Thoracic aorta (tissue), 2 donors: ENCODE measurements around the gene C10orf95. TPM values are rescaled to one million over a fixed set of nuclear protein-coding genes. Genes with fewer than 3 reads are reported as not detected.

Source experiments
- ATAC-seq: fragments of 150-250 bp; one replicate; pipeline ENCODE4 v1.8.0; 2017; ENCODE audit warnings: low read depth; ENCODE audit not compliant: insufficient number of reproducible peaks, low FRiP score
- DNase-seq: peaks from one replicate; pipeline ENCODE4 v3.0.0-alpha.2; 2020; ENCODE audit warnings: low spot score
- H3K27ac ChIP-seq, 2 donors: fragments of 200-600 bp; sonication (generic); 1 replicate in 1 of 2; 2 replicates in 1 of 2; pipeline ENCODE4 v1.5.1; 2016; ENCODE audit warnings: mild to moderate bottlenecking in 2 of 2, moderate library complexity in 2 of 2
- H3K27me3 ChIP-seq: fragments of 200-600 bp; sonication (generic); replicated peaks from 2 replicates; pipeline ENCODE4 v1.6.0; 2016; ENCODE audit warnings: mild to moderate bottlenecking; ENCODE audit not compliant: insufficient read depth
- H3K36me3 ChIP-seq: fragments of 200-600 bp; sonication (generic); one replicate; pipeline ENCODE4 v1.5.1; 2016
- H3K4me1 ChIP-seq, 2 donors: fragments of 200-600 bp; sonication (generic); 1 replicate in 1 of 2; 2 replicates in 1 of 2; pipeline versions ENCODE4 v1.5.1 to v1.6.0; 2016; ENCODE audit warnings: low read depth in 2 of 2, mild to moderate bottlenecking in 1 of 2; ENCODE audit not compliant: control insufficient read depth in 1 of 2
- H3K4me3 ChIP-seq: fragments of 200-600 bp; sonication (generic); 2 replicates; pipeline ENCODE4 v1.5.1; 2016; ENCODE audit warnings: mild to moderate bottlenecking
- H3K9me3 ChIP-seq: fragments of 200-600 bp; sonication (generic); 2 replicates; pipeline ENCODE4 v1.5.1; 2016
- CTCF ChIP-seq: fragments of 200-600 bp; sonication (generic); IDR thresholded peaks from one replicate; pipeline ENCODE4 v1.5.1; 2019; ENCODE audit warnings: antibody characterized with exemption
- total RNA-seq, 2 donors: library from RNA; depleted of rRNA; stranded (reverse); fragments of >200 nt; gene quantifications; one replicate each; pipeline versions ENCODE4 v1.1.0 to v1.2.3, GENCODE V29; 2016

C10orf95 gene
- total RNA-seq, 2 donors from 2014 or later: not detected

GRCh38 chr10:102407425-102408130 is 43.8 kb downstream of the C10orf95 start:
- peaks cover 15% of the 10 kb centered on the region for H3K27me3 ChIP-seq
- no peak for ATAC-seq
- peaks cover 6 to 11% of the 10 kb centered on the region in 2 donors for H3K4me1 ChIP-seq
- H3K27ac ChIP-seq: no peak overlapping the region
- no peaks in the 10 kb centered on the region for H3K9me3 ChIP-seq
- no peak overlapping the region for H3K4me3 ChIP-seq
- TF ChIP-seq CTCF: no peak
- no peak for DNase-seq
- H3K36me3 ChIP-seq: peaks cover under 1% of the 10 kb centered on the region

- DNase-seq (no peak), ATAC-seq (no peak)
- no peak overlapping the region for H3K4me3 ChIP-seq
- no peak overlapping the region for H3K27ac ChIP-seq
- H3K36me3 ChIP-seq: peaks cover 5% of the 10 kb centered on the region
- TF ChIP-seq CTCF: no peak
- H3K27me3 ChIP-seq: peaks cover 13% of the 10 kb centered on the region
- no peaks in the 10 kb centered on the region for H3K9me3 ChIP-seq
- H3K4me1 ChIP-seq: peaks cover 6 to 11% of the 10 kb centered on the region in 2 donors
Observed at GRCh38 chr10:102406815-102407214, 44.5 kb downstream of the C10orf95 start.

- Histone ChIP-seq H3K27me3 (peaks cover 6% of the 10 kb centered on the region), H3K36me3 (peaks cover 12% of the 10 kb centered on the region), H3K4me1 (peaks cover 4 to 9% of the 10 kb centered on the region in 2 donors), H3K4me3 (no peak overlapping the region), H3K27ac (no peak overlapping the region), H3K9me3 (no peaks in the 10 kb centered on the region)
- DNase-seq: no peak
- ATAC-seq: no peak
- TF ChIP-seq CTCF: no peak
Observed at GRCh38 chr10:102405632-102406031, 45.7 kb downstream of the C10orf95 start.

GRCh38 chr10:102405108-102405571 is 46.2 kb downstream of the C10orf95 start:
- H3K9me3 ChIP-seq: no peaks in the 10 kb centered on the region
- no peak for TF ChIP-seq CTCF
- peaks cover 0 to 5% of the 10 kb centered on the region in 2 donors for H3K4me1 ChIP-seq
- no peak overlapping the region for H3K27ac ChIP-seq
- DNase-seq (no peak), ATAC-seq (no peak)
- peaks cover 2% of the 10 kb centered on the region for H3K27me3 ChIP-seq
- H3K4me3 ChIP-seq: no peak overlapping the region
- peaks cover 12% of the 10 kb centered on the region for H3K36me3 ChIP-seq

- no peak for DNase-seq
- H3K9me3 ChIP-seq: no peaks in the 10 kb centered on the region
- H3K27ac ChIP-seq: no peak overlapping the region
- H3K36me3 ChIP-seq: peaks cover 12% of the 10 kb centered on the region
- no peaks in the 10 kb centered on the region for H3K27me3 ChIP-seq
- H3K4me1 ChIP-seq: peaks cover 3 to 11% of the 10 kb centered on the region in 2 donors
- H3K4me3 ChIP-seq: no peak overlapping the region
- TF ChIP-seq CTCF: no peak
- no peak for ATAC-seq
Observed at GRCh38 chr10:102404361-102405107, 46.8 kb downstream of the C10orf95 start.
